Mesenchymal stem cell (in vitro differentiated cells and primary cell): Measurements from ENCODE around the gene TECPR1.
A peak's percentile ranks its signal among the peaks of the same experiment; 100 is the strongest.

Source experiments
- DNase-seq: peaks from one replicate; pipeline ENCODE4 v3.0.0-alpha.2; 2013
- H2AFZ ChIP-seq: one replicate; pipeline ENCODE4 v1.6.1; 2013; ENCODE audit warnings: low read depth, mild to moderate bottlenecking, control low read depth, inconsistent platforms, low read length, moderate library complexity
- H2AK5ac ChIP-seq: 2 replicates; pipeline ENCODE4 v1.6.1; 2013; ENCODE audit warnings: low read length, moderate library complexity, mild to moderate bottlenecking, inconsistent platforms; ENCODE audit not compliant: severe bottlenecking
- H2BK120ac ChIP-seq: one replicate; pipeline ENCODE4 v1.6.1; 2013; ENCODE audit warnings: low read depth, mild to moderate bottlenecking, inconsistent platforms, low read length, moderate library complexity
- H2BK12ac ChIP-seq, 2 experiments: one replicate each; pipeline ENCODE4 v1.6.1; 2013; ENCODE audit warnings: inconsistent platforms in 2 of 2, low read length in 2 of 2, mild to moderate bottlenecking in 2 of 2, moderate library complexity in 2 of 2, control low read depth in 1 of 2
- H2BK15ac ChIP-seq: one replicate; pipeline ENCODE4 v1.6.1; 2013; ENCODE audit warnings: mild to moderate bottlenecking, low read depth, inconsistent platforms; ENCODE audit not compliant: poor library complexity, severe bottlenecking
- H2BK5ac ChIP-seq: 2 replicates; pipeline ENCODE4 v1.6.1; 2013; ENCODE audit warnings: low read depth, mild to moderate bottlenecking, low read length, control low read depth, inconsistent platforms; ENCODE audit not compliant: poor library complexity, severe bottlenecking
- H3K14ac ChIP-seq, 2 experiments: one replicate each; pipeline ENCODE4 v1.6.1; 2013; ENCODE audit warnings: inconsistent platforms in 2 of 2, low read length in 2 of 2, control low read depth in 1 of 2, mild to moderate bottlenecking in 1 of 2, moderate library complexity in 1 of 2
- H3K18ac ChIP-seq, 2 experiments: one replicate each; pipeline ENCODE4 v1.6.1; 2013; ENCODE audit warnings: inconsistent platforms in 2 of 2, low read length in 2 of 2, control low read depth in 1 of 2, low read depth in 1 of 2, mild to moderate bottlenecking in 1 of 2
- H3K23ac ChIP-seq, 2 experiments: one replicate each; pipeline ENCODE4 v1.6.1; 2013; ENCODE audit warnings: inconsistent platforms in 2 of 2, low read length in 2 of 2, mild to moderate bottlenecking in 2 of 2, moderate library complexity in 2 of 2, control low read depth in 1 of 2
- H3K27ac ChIP-seq: 2 replicates; pipeline ENCODE4 v1.5.1; 2013; ENCODE audit warnings: mild to moderate bottlenecking, moderate library complexity, low read length, control low read depth, inconsistent platforms; ENCODE audit not compliant: poor library complexity, severe bottlenecking
- H3K27me3 ChIP-seq, 2 experiments: 2 replicates each; pipeline versions ENCODE4 v1.6.1 to v1.7.0; 2013; ENCODE audit warnings: low read length in 2 of 2, mild to moderate bottlenecking in 2 of 2, moderate library complexity in 2 of 2, control low read depth in 1 of 2, inconsistent platforms in 1 of 2; ENCODE audit not compliant: control insufficient read depth in 1 of 2, insufficient read depth in 1 of 2
- H3K36me3 ChIP-seq, 2 experiments: 2 replicates each; pipeline versions ENCODE4 v1.6.1 to v1.7.0; 2013; ENCODE audit warnings: low read length in 2 of 2, control low read depth in 1 of 2, inconsistent platforms in 1 of 2, low read depth in 1 of 2, mild to moderate bottlenecking in 1 of 2; ENCODE audit not compliant: insufficient read depth in 2 of 2, control insufficient read depth in 1 of 2
- H3K4ac ChIP-seq, 2 experiments: one replicate each; pipeline ENCODE4 v1.6.1; 2013; ENCODE audit warnings: inconsistent platforms in 2 of 2, low read length in 2 of 2, mild to moderate bottlenecking in 2 of 2, moderate library complexity in 2 of 2, control low read depth in 1 of 2, low read depth in 1 of 2
- H3K4me1 ChIP-seq: 2 replicates; pipeline ENCODE4 v1.6.1; 2013; ENCODE audit warnings: low read depth, low read length, control low read depth; ENCODE audit not compliant: control insufficient read depth, insufficient read depth
- H3K4me2 ChIP-seq: 2 replicates; pipeline ENCODE4 v1.6.1; 2013; ENCODE audit warnings: low read length, mild to moderate bottlenecking, inconsistent platforms; ENCODE audit not compliant: poor library complexity, severe bottlenecking
- H3K4me3 ChIP-seq, 2 experiments: 2 replicates each; pipeline versions ENCODE4 v1.5.1 to v1.7.0; 2013; ENCODE audit warnings: low read length in 2 of 2, mild to moderate bottlenecking in 2 of 2, control low read depth in 1 of 2, low read depth in 1 of 2; ENCODE audit not compliant: insufficient read depth in 1 of 2
- H3K79me1 ChIP-seq: replicated peaks from 2 replicates; pipeline ENCODE4 v1.6.1; 2013; ENCODE audit warnings: mild to moderate bottlenecking, control low read depth, low read length, inconsistent platforms; ENCODE audit not compliant: poor library complexity, severe bottlenecking
- H3K9ac ChIP-seq: 2 replicates; pipeline ENCODE4 v1.7.0; 2013; ENCODE audit warnings: mild to moderate bottlenecking, low read length, moderate library complexity
- H3K9me3 ChIP-seq: 2 replicates; pipeline ENCODE4 v1.7.0; 2013; ENCODE audit warnings: mild to moderate bottlenecking, low read length; ENCODE audit not compliant: control insufficient read depth
- H4K8ac ChIP-seq: one replicate; pipeline ENCODE4 v1.6.1; 2013; ENCODE audit warnings: inconsistent platforms, mild to moderate bottlenecking, low read length, moderate library complexity
- H4K91ac ChIP-seq: one replicate; pipeline ENCODE4 v1.6.1; 2013; ENCODE audit warnings: mild to moderate bottlenecking, low read length, inconsistent platforms
- WGBS: methylation state at CpG from one replicate; pipeline ENCODE4 v1.1.7; 2013; ENCODE audit warnings: mixed read lengths; 5-methylcytosine and 5-hydroxymethylcytosine counted together

TECPR1 gene

DNA sequence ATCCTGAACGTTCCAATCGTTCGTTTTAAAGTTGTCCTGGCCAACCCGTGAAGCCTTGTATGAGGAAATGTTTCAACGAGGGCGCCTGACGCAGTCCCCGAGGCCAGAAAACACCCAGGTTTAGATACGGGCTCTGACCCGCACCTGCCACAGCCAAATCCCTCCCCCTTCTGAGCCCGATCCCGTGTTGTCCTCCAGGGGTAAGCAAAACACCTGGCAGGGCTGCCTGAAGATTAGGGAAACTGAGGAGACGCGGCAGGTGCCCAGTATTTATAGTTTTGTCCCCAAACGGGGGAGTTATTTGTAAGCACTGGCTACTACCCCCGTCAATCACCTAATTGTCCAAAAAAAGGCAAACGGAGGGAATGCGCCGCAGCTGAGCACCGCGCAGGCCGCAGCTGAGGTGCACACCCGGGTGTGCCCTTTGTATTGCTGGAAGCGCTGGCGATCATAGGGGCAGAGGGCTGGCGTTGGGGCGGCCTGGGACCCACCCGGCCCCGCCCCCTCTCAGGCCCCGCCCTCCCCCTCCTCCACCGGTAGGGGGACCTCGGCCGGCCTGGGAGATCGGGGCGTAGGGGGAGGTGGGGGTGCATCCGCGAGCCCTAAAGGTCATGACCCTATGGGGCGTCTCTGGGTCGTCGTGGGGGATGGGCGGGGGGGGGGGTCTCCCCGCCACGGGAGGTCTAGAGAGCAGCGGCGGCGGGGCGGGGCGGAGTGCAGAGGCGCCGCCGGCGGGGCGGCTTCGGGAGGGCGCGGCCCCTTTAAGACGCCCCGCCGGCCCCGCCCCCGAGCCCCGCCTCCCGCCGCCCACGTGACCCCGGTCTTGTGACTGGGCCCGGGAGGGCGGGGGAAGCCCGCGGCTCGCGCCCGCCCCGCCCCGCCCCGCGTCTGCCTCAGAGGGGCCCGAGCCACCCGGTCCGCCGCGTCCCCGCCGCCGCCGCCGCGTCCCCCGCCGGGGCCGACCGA, 29.0 kb upstream of the TECPR1 start, which contains the start of gene BRI3:
BRI3 (plus strand) TSS at position 896 of the 966 bp plus-strand sequence. CDS start 110 bp downstream, outside the sequence.
- Histone ChIP-seq H2AK5ac (no peak within 1 kb of the TSS), H3K4me1 (peaks cover 32% of the 10 kb centered on the region), H2BK5ac (no peak within 1 kb of the TSS), H3K9ac (peak within 1 kb of the TSS; percentile 95), H4K8ac (peak within 1 kb of the TSS; percentile 87), H3K36me3 (peaks cover 22 to 23% of the 10 kb centered on the region in 2 experiments), H3K23ac (peak within 1 kb of the TSS; percentile 37 to 95), H3K4me2 (peak within 1 kb of the TSS; percentile 98), H4K91ac (peak within 1 kb of the TSS; percentile 77), H3K27ac (peak within 1 kb of the TSS; percentile 0), H3K4me3 (peak within 1 kb of the TSS; percentile 76 to 91), H3K14ac (peak within 1 kb of the TSS; percentile 18 to 98), H2BK12ac (peak within 1 kb of the TSS; percentile 38 to 71), H3K27me3 (no peaks in the 10 kb centered on the region), H3K79me1 (peaks cover 2% of the 10 kb centered on the region), H2AFZ (peak within 1 kb of the TSS; percentile 67), H3K18ac (peak within 1 kb of the TSS; percentile 78 to 93), H2BK120ac (peak within 1 kb of the TSS; percentile 88), H3K4ac (peak within 1 kb of the TSS; percentile 66 to 90), H3K9me3 (no peaks in the 10 kb centered on the region), H2BK15ac (peak within 1 kb of the TSS; percentile 26)
- WGBS: 1% methylated on average over 24 of the region's 92 CpGs
- peak; percentile 87 for DNase-seq

GRCh38 chr7:98280296-98280695, 28.3 kb upstream of the TECPR1 start:
- Histone ChIP-seq H3K36me3 (peaks cover 18 to 19% of the 10 kb centered on the region in 2 experiments), H3K23ac (no peak overlapping the region), H3K4me2 (peak overlapping the region; percentile 98), H3K18ac (no peak overlapping the region), H4K91ac (no peak overlapping the region), H3K9me3 (no peaks in the 10 kb centered on the region), H2BK12ac (no peak overlapping the region), H2AK5ac (no peak overlapping the region), H2AFZ (no peak overlapping the region), H2BK5ac (no peak overlapping the region), H2BK15ac (no peak overlapping the region), H3K4ac (no peak overlapping the region), H4K8ac (no peak overlapping the region), H3K27me3 (no peaks in the 10 kb centered on the region), H2BK120ac (no peak overlapping the region), H3K4me3 (peak overlapping the region in 1 of 2 experiments; percentile 84), H3K79me1 (no peaks in the 10 kb centered on the region), H3K14ac (no peak overlapping the region), H3K4me1 (peaks cover 25% of the 10 kb centered on the region), H3K9ac (peak overlapping the region; percentile 87), H3K27ac (no peak overlapping the region)
- 63% methylated on average over 7 of the region's 7 CpGs for WGBS
- no peak for DNase-seq

DNA sequence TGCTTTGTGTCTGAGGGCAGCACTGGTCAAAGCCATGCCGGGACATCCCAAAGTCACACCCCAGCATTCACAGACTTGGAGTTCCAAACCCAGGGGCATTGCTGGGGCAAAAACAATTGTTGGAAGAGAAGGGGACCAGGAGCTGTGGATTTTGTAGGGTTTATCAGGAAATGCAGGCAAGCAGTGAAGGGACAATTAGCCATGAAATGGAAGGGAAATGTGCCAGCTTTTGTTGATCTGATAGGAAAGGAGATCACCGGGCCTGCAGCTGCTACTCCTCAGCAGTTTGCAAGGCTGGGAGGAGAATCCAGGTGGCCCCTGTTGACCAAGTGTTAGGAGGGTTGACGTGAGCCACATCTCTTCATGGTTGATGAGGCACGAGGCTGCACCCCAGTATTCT, 26.9 kb upstream of the TECPR1 start:
- H3K4me2 ChIP-seq: no peak overlapping the region
- H3K27me3 ChIP-seq: no peaks in the 10 kb centered on the region
- H4K8ac ChIP-seq: no peak overlapping the region

DNA sequence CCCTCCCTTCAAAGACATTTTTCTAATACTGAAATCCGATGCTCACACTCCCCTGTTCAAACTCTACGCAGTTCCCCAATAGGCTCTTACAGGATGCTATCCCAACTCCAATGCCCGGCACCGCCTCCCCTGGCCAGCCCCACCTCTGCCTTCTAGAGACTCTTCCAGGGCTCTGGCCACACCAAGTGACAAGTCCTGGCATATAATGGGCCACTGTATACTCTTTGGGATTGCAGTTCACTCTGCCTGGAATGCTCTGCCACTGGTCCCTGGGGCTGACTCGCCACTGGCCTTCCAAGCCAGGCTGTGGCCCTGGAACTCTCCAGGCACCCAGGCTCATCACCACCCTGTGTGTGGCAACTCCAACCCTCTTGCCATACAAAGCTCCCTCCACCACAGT, 26.4 kb upstream of the TECPR1 start:
- WGBS: 91% methylated on average over 5 of the region's 5 CpGs
- H3K27ac ChIP-seq: no peak overlapping the region

More for the DNA sequence above, 26.9 kb upstream of the TECPR1 start:
- Histone ChIP-seq H4K91ac (no peak overlapping the region), H2AFZ (no peak overlapping the region), H2BK120ac (no peak overlapping the region), H3K9me3 (no peaks in the 10 kb centered on the region), H3K27ac (no peak overlapping the region), H2BK15ac (no peak overlapping the region), H3K4me1 (peaks cover 11% of the 10 kb centered on the region), H3K23ac (no peak overlapping the region), H3K4me3 (no peak overlapping the region), H2BK12ac (no peak overlapping the region), H3K36me3 (peaks cover 8 to 14% of the 10 kb centered on the region in 2 experiments), H2AK5ac (no peak overlapping the region), H2BK5ac (no peak overlapping the region), H3K4ac (peak overlapping the region in 1 of 2 experiments; percentile 46), H3K18ac (no peak overlapping the region), H3K9ac (no peak overlapping the region), H3K14ac (no peak overlapping the region), H3K79me1 (no peaks in the 10 kb centered on the region)
- 96% methylated on average over 4 of the region's 4 CpGs for WGBS
- no peak for DNase-seq

More for the DNA sequence above, 26.4 kb upstream of the TECPR1 start:
- Histone ChIP-seq H3K4me3 (no peak overlapping the region), H3K9me3 (no peaks in the 10 kb centered on the region), H2AFZ (no peak overlapping the region), H2BK12ac (no peak overlapping the region), H2BK120ac (no peak overlapping the region), H2BK15ac (no peak overlapping the region), H3K23ac (no peak overlapping the region), H3K36me3 (peaks cover 3 to 9% of the 10 kb centered on the region in 2 experiments), H2BK5ac (no peak overlapping the region), H3K4ac (peak overlapping the region in 1 of 2 experiments; percentile 46), H3K18ac (no peak overlapping the region), H4K91ac (no peak overlapping the region), H3K14ac (no peak overlapping the region), H4K8ac (peak overlapping the region; percentile 4), H3K9ac (no peak overlapping the region), H3K4me1 (peaks cover 6% of the 10 kb centered on the region), H3K79me1 (no peaks in the 10 kb centered on the region), H3K4me2 (no peak overlapping the region), H2AK5ac (no peak overlapping the region), H3K27me3 (no peaks in the 10 kb centered on the region)
- DNase-seq: no peak
